Skeletal muscle satellite cell (primary cell): Measurements from ENCODE around the gene IFNGR2.
"Not testable (repeated sequence)": the region's sequence is repeated elsewhere in the genome, so short reads cannot be mapped to it uniquely, and the experiment has no call there.

ENCODE experiments used
- H3K27me3 ChIP-seq: 2 replicates; pipeline ENCODE4 v1.7.0; 2013; ENCODE audit warnings: low read length; ENCODE audit not compliant: control insufficient read depth, insufficient read depth
- H3K36me3 ChIP-seq: 2 replicates; pipeline ENCODE4 v1.7.0; 2013; ENCODE audit warnings: mild to moderate bottlenecking, control low read depth, low read length; ENCODE audit not compliant: insufficient read depth
- H3K4me1 ChIP-seq: 2 replicates; pipeline ENCODE4 v1.7.0; 2013; ENCODE audit warnings: low read length; ENCODE audit not compliant: control insufficient read depth, insufficient read depth
- H3K4me2 ChIP-seq: 2 replicates; pipeline ENCODE4 v1.7.0; 2013; ENCODE audit warnings: mild to moderate bottlenecking, low read length
- H3K4me3 ChIP-seq: 2 replicates; pipeline ENCODE4 v1.7.0; 2013; ENCODE audit warnings: low read length
- H3K9ac ChIP-seq: 2 replicates; pipeline ENCODE4 v1.7.0; 2013; ENCODE audit warnings: mild to moderate bottlenecking, low read depth, low read length, moderate library complexity
- H3K9me3 ChIP-seq: replicated peaks from 2 replicates; pipeline ENCODE4 v1.7.0; 2013; ENCODE audit warnings: mild to moderate bottlenecking, control low read depth, low read length

Gene IFNGR2

GRCh38 chr21:33428669-33429068 is 25.5 kb downstream of the IFNGR2 start:
- Histone ChIP-seq H3K9ac (no peak overlapping the region), H3K36me3 (peaks cover 74% of the 10 kb centered on the region), H3K9me3 (no peaks in the 10 kb centered on the region), H3K27me3 (no peaks in the 10 kb centered on the region), H3K4me2 (no peak overlapping the region), H3K4me1 (peaks cover 14% of the 10 kb centered on the region), H3K4me3 (no peak overlapping the region)

GRCh38 chr21:33430858-33431257 is 27.6 kb downstream of the IFNGR2 start:
- Histone ChIP-seq H3K9me3 (no peaks in the 10 kb centered on the region), H3K4me1 (peaks cover 32% of the 10 kb centered on the region), H3K4me3 (no peak overlapping the region), H3K9ac (no peak overlapping the region), H3K36me3 (peaks cover 61% of the 10 kb centered on the region), H3K4me2 (no peak overlapping the region), H3K27me3 (no peaks in the 10 kb centered on the region)

- Histone ChIP-seq H3K4me3 (no peak overlapping the region), H3K27me3 (no peaks in the 10 kb centered on the region), H3K4me1 (peaks cover 32% of the 10 kb centered on the region), H3K9me3 (no peaks in the 10 kb centered on the region), H3K9ac (no peak overlapping the region), H3K36me3 (peaks cover 62% of the 10 kb centered on the region), H3K4me2 (no peak overlapping the region)
These were observed 29.3 kb downstream of the IFNGR2 start for GRCh38 chr21:33432496-33432895.

- no peaks in the 10 kb centered on the region for H3K9me3 ChIP-seq
- peaks cover 32% of the 10 kb centered on the region for H3K4me1 ChIP-seq
- H3K4me3 ChIP-seq: no peak overlapping the region
- no peak overlapping the region for H3K9ac ChIP-seq
- peaks cover 62% of the 10 kb centered on the region for H3K36me3 ChIP-seq
- H3K4me2 ChIP-seq: no peak overlapping the region
- H3K27me3 ChIP-seq: no peaks in the 10 kb centered on the region
These were observed 29.8 kb downstream of the IFNGR2 start for GRCh38 chr21:33433001-33433400.

GRCh38 chr21:33433425-33434114 is 30.4 kb downstream of the IFNGR2 start:
- Histone ChIP-seq H3K9me3 (no peaks in the 10 kb centered on the region), H3K4me2 (no peak overlapping the region), H3K36me3 (peaks cover 59% of the 10 kb centered on the region), H3K27me3 (no peaks in the 10 kb centered on the region), H3K4me3 (no peak overlapping the region), H3K4me1 (peaks cover 29% of the 10 kb centered on the region), H3K9ac (no peak overlapping the region)

GRCh38 chr21:33434770-33435360 is 31.7 kb downstream of the IFNGR2 start:
- Histone ChIP-seq H3K27me3 (no peaks in the 10 kb centered on the region), H3K4me1 (peaks cover 18% of the 10 kb centered on the region), H3K9ac (peak overlapping the region; percentile 27), H3K36me3 (peaks cover 51% of the 10 kb centered on the region), H3K9me3 (no peaks in the 10 kb centered on the region), H3K4me3 (no peak overlapping the region), H3K4me2 (peak overlapping the region; percentile 30)

GRCh38 chr21:33437140-33437539 is 33.9 kb downstream of the IFNGR2 start:
- H3K4me1 ChIP-seq: peaks cover 27% of the 10 kb centered on the region
- H3K9ac ChIP-seq: no peak overlapping the region
- no peak overlapping the region for H3K4me2 ChIP-seq
- no peaks in the 10 kb centered on the region for H3K9me3 ChIP-seq
- H3K36me3 ChIP-seq: peaks cover 37% of the 10 kb centered on the region
- no peaks in the 10 kb centered on the region for H3K27me3 ChIP-seq
- no peak overlapping the region for H3K4me3 ChIP-seq

GRCh38 chr21:33441489-33442477 is 38.6 kb downstream of the IFNGR2 start:
- H3K4me1 ChIP-seq: peaks cover 12% of the 10 kb centered on the region
- peak overlapping the region; percentile 5 for H3K4me2 ChIP-seq
- no peaks in the 10 kb centered on the region for H3K27me3 ChIP-seq
- H3K4me3 ChIP-seq: no peak overlapping the region
- peaks cover 15% of the 10 kb centered on the region for H3K36me3 ChIP-seq
- no peak overlapping the region for H3K9ac ChIP-seq
- no peaks in the 10 kb centered on the region for H3K9me3 ChIP-seq

GRCh38 chr21:33443194-33443593 is 40.0 kb downstream of the IFNGR2 start:
- H3K4me3 ChIP-seq: no peak overlapping the region
- no peaks in the 10 kb centered on the region for H3K9me3 ChIP-seq
- H3K4me1 ChIP-seq: peaks cover 12% of the 10 kb centered on the region
- peaks cover 5% of the 10 kb centered on the region for H3K36me3 ChIP-seq
- no peaks in the 10 kb centered on the region for H3K27me3 ChIP-seq
- no peak overlapping the region for H3K4me2 ChIP-seq
- no peak overlapping the region for H3K9ac ChIP-seq

- H3K9ac ChIP-seq: no peak overlapping the region
- H3K36me3 ChIP-seq: peaks cover 3% of the 10 kb centered on the region
- H3K4me2 ChIP-seq: no peak overlapping the region
- no peaks in the 10 kb centered on the region for H3K27me3 ChIP-seq
- H3K4me3 ChIP-seq: no peak overlapping the region
- H3K4me1 ChIP-seq: peaks cover 12% of the 10 kb centered on the region
- no peaks in the 10 kb centered on the region for H3K9me3 ChIP-seq
These were observed 41.3 kb downstream of the IFNGR2 start for GRCh38 chr21:33444499-33444898.

GRCh38 chr21:33446620-33447019 is 43.4 kb downstream of the IFNGR2 start:
- not testable (repeated sequence) for H3K27me3 ChIP-seq, H3K9ac ChIP-seq, H3K4me2 ChIP-seq, H3K4me3 ChIP-seq, H3K9me3 ChIP-seq, H3K36me3 ChIP-seq
- H3K4me1 ChIP-seq: peaks cover 14% of the 10 kb centered on the region
